Epithelial cell of proximal tubule (primary cell): ENCODE measurements around the gene NFKBIL1. TPM values are rescaled to one million over a fixed set of nuclear protein-coding genes. Genes with fewer than 3 reads are reported as not detected.
"Not testable (repeated sequence)": the region's sequence is repeated elsewhere in the genome, so short reads cannot be mapped to it uniquely, and the experiment has no call there.

ENCODE experiments used
- DNase-seq: peaks from one replicate; pipeline ENCODE4 v3.0.0-alpha.2; 2011; ENCODE audit warnings: low read depth
- H3K4me3 ChIP-seq: 2 replicates; pipeline ENCODE4 v1.5.1; 2011; ENCODE audit warnings: low read depth, mild to moderate bottlenecking, low read length
- CTCF ChIP-seq: conservative IDR thresholded peaks from 2 replicates; pipeline ENCODE4 v1.5.1; 2012; ENCODE audit warnings: low read depth, mild to moderate bottlenecking, low read length
- total RNA-seq: library from RNA; depleted of rRNA; stranded (reverse); fragments of >200 nt; gene quantifications from 2 replicates; pipeline ENCODE4 v1.2.3, GENCODE V29; 2015

NFKBIL1 gene, protein sequence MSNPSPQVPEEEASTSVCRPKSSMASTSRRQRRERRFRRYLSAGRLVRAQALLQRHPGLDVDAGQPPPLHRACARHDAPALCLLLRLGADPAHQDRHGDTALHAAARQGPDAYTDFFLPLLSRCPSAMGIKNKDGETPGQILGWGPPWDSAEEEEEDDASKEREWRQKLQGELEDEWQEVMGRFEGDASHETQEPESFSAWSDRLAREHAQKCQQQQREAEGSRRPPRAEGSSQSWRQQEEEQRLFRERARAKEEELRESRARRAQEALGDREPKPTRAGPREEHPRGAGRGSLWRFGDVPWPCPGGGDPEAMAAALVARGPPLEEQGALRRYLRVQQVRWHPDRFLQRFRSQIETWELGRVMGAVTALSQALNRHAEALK
- 11.8 and 17.8 TPM in 2 replicates for total RNA-seq

- TF ChIP-seq CTCF, result no peak
- peak within 1 kb of the TSS; percentile 65 for H3K4me3 ChIP-seq
- peak; percentile 78 for DNase-seq
Observed at GRCh38 chr6:31546958-31547726, at the start of gene NFKBIL1. TSS of gene NFKBIL1 (plus strand) at chr6:31547608. CDS start at chr6:31547695, 87 bp downstream.

DNA sequence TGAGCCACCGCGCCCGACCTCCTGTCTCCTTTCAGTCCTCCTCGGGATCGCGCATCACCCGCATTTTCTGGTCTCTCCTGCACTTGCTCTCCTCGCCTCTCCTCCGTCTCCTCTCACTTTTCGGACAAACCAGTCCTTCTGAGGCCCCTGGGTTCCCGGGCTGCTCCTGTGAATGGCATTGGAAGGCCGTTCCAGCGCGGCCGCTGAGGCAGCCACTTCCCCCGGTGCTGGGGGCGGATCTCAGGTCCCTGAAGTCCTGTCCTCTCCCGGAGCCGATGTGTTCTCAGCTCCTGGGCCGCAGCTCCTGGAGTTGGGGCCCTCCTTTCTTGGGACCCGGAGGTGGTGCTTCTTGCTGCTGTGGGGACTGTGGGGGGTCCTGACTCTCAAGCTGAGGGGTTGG is 48.7 kb upstream of the NFKBIL1 start:
- no peak for DNase-seq
- TF ChIP-seq CTCF, result no peak
- peak overlapping the region; percentile 48 for H3K4me3 ChIP-seq

- DNase-seq, H3K4me3 ChIP-seq: not testable (repeated sequence)
Observed at GRCh38 chr6:31499648-31500047, 47.8 kb upstream of the NFKBIL1 start.

DNA sequence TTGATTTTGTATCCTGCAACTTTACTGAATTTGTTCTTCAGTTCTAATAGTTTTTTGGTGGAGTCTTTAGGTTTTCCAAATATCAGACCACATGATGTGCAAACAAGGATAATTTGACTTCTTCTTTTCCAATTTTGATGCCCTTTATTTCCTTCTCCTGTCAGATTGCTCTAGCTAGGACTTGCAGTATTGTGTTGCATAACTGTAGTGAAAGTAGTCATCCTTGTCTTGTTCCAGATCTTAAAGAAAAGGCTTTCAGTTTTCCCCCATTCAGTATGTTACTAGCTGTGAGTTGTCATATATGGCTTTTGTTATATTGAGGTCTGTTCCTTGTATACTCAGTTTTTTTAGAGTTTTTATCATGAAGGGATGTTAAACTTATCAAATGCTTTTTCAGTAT is 44.8 kb upstream of the NFKBIL1 start:
- no peak for TF ChIP-seq CTCF
- DNase-seq, result no peak
- no peak overlapping the region for H3K4me3 ChIP-seq

DNA sequence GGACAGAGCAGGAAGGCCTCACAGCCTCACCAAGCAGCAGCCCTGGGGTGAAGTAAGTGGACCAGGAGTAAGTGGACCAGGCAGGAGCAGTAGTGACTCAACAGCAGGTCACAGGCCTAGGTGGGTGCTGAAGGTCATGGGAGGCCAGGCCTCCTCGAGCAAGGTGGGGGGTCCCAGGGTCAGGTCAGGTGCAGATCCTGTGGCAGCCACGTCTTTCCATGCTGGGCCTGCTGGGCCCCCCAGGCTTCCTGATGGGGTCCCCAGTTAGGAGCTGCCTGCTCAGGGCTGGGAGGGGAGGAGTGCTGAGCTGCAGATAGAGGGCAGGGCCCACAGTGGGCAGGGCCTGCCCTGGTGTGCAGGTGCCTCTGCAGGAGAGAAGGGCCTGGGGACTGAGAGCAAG is 38.4 kb upstream of the NFKBIL1 start:
- not testable (repeated sequence) for H3K4me3 ChIP-seq, DNase-seq

DNA sequence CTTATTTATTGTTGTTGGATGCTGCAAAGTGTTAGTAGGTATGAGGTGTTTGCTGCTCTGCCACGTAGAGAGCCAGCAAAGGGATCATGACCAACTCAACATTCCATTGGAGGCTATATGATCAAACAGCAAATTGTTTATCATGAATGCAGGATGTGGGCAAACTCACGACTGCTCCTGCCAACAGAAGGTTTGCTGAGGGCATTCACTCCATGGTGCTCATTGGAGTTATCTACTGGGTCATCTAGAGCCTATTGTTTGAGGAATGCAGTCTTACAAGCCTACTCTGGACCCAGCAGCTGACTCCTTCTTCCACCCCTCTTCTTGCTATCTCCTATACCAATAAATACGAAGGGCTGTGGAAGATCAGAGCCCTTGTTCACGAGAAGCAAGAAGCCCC is 37.4 kb upstream of the NFKBIL1 start:
- no peak for DNase-seq
- no peak overlapping the region for H3K4me3 ChIP-seq
- no peak for TF ChIP-seq CTCF

GRCh38 chr6:31513456-31514165 is 33.8 kb upstream of the NFKBIL1 start:
- DNase-seq, result no peak
- no peak overlapping the region for H3K4me3 ChIP-seq
- no peak for TF ChIP-seq CTCF

DNA sequence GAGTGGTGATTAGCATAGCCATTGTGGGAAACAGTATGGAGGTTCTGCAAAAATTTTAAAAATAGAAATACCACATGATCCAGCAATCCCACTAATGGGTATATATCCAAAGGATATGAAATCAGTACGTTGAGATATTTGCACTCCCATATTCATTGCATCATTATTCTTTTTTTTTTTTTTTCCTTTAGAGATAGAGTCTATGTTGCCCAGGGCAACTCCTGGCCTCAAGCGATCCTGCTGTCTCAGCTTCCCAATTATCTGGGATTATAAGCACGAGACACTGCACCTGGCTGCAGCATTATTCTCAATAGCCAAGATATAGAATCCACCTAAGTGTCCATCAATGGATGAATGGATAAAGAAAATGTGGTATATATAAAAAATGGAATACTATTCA is 25.6 kb upstream of the NFKBIL1 start:
- no peak for TF ChIP-seq CTCF
- no peak for DNase-seq
- no peak overlapping the region for H3K4me3 ChIP-seq
